Measurements from ENCODE around the gene TRAPPC8. TPM values are rescaled to one million over a fixed set of nuclear protein-coding genes. Genes with fewer than 3 reads are reported as not detected.
"Not testable (repeated sequence)": the region's sequence is repeated elsewhere in the genome, so short reads cannot be mapped to it uniquely, and the experiment has no call there.

TRAPPC8 gene
- total RNA-seq, 1 donor from 2014 or later: 34.6 TPM

DNA sequence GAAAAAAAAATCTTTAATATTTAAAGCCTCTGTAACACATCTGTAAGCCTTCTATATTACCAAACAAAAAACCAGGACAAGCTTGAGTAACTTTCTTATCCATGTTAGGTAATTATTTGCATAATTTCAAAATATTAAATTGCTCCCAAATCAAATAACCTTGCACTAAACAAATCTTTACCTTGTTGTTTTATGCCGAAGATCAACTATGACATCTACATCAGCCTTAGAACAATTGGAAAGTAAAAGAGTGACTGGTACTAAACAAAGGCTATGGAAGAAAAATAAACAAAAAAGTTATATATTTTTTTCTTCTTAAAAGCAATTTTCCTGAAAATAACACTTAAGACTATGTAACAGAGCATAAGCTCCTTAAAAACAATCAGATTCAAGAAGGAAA is 111.0 kb downstream of the TRAPPC8 start:
- intact Hi-C loops (cut with micrococcal nuclease): no loop called here
- no peak for DNase-seq
- Histone ChIP-seq H3K4me1 (no peaks in the 10 kb centered on the region), H3K27ac (replicated peaks) (no peak overlapping the region), H3K27me3 (ENCODE audit: low read depth) (no peaks in the 10 kb centered on the region), H3K36me3 (peaks cover 75% of the 10 kb centered on the region), H3K4me3 (no peak overlapping the region), H3K9me3 (replicated peaks) (no peaks in the 10 kb centered on the region)
- no peak for TF ChIP-seq CTCF (IDR thresholded peaks at IDR 0.05; ENCODE audit: borderline replicate concordance)

DNA sequence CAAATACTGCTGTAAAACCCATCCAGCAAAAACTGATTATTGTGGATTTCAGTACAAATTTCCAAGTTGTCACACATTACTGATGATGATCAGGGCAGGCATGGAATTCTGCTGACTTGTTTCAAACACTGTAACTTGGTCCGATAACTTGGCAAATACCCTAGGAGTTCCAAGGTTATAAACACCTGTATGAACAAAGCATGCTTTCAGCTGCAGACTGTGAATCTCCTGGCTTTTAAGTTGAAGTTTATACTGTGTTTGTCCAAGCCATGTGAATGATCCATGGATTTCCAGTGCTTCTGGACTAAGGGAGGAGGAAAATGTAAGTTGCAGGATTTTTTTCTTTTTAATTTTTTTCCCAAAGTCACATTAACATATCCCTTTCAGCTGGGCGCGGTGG is 112.2 kb downstream of the TRAPPC8 start:
- Histone ChIP-seq H3K27me3 (ENCODE audit: low read depth) (no peaks in the 10 kb centered on the region), H3K9me3 (replicated peaks) (no peaks in the 10 kb centered on the region), H3K4me1 (no peaks in the 10 kb centered on the region), H3K36me3 (peaks cover 65% of the 10 kb centered on the region), H3K4me3 (no peak overlapping the region), H3K27ac (replicated peaks) (no peak overlapping the region)
- no peak for DNase-seq
- no peak for TF ChIP-seq CTCF (IDR thresholded peaks at IDR 0.05; ENCODE audit: borderline replicate concordance)
- intact Hi-C loops (cut with micrococcal nuclease): no loop called here

DNA sequence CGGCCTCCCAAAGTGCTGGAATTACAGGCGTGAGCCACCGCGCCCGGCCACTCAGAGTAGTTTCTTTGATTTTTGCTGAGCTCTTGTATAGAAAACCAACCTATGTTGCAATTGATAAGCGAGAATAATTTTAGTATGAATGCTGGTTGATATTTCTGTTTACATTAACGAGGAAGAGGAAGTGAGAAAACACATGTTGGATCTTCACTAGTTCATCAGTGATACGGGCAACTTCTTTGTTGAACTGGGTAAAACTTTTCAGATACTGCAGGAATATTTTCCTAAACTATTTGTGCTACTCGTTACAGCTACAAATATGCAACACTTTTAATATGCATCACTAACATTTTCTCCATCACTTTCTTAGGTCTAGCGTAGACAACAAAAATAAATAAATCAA is 114.3 kb downstream of the TRAPPC8 start:
- no peaks in the 10 kb centered on the region for H3K4me1 ChIP-seq
- intact Hi-C loops (cut with micrococcal nuclease): loop anchor here (10.0 kb wide), 1 partner anchor 274 kb away; no protein-coding TSS in a partner anchor
- H3K27me3 ChIP-seq (ENCODE audit: low read depth): no peaks in the 10 kb centered on the region
- TF ChIP-seq CTCF (IDR thresholded peaks at IDR 0.05; ENCODE audit: borderline replicate concordance): no peak
- H3K36me3 ChIP-seq: peaks cover 46% of the 10 kb centered on the region
- no peak overlapping the region for H3K4me3 ChIP-seq
- no peak overlapping the region for H3K27ac ChIP-seq (replicated peaks)
- no peaks in the 10 kb centered on the region for H3K9me3 ChIP-seq (replicated peaks)
- no peak for DNase-seq

DNA sequence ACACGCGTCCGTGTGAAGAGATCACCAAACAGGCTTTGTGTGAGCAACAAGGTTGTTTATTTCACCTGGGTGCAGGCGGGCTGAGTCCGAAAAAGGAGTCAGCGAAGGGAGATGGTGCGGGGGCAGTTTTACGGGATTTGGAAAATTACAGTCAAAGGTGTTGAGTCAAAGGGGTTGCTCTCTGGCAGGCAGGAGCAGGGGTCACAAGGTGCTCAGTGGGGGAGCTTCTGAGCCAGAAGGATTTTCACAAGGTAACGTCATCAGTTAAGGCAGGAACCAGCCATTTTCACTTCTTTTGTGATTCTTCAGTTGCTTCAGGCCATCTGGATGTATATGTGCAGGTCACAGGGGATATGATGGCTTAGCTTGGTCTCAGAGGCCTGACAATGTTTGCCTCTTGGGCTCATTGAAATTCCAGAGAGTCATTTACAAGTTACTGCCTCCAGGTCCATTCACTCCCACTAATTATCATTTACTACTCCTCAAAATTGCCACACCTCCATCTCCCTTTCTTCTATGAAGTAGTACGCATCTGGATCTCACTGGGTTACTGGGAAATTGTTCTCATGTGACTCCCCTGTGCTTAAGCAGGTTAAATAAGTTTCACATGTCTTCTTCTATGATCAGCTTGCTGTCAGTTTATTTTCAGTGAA is 116.1 kb downstream of the TRAPPC8 start:
- not testable (repeated sequence) for H3K27me3 ChIP-seq (ENCODE audit: low read depth); H3K9me3 ChIP-seq (replicated peaks); H3K4me1 ChIP-seq; H3K4me3 ChIP-seq; H3K27ac ChIP-seq (replicated peaks); DNase-seq
- peaks cover 35% of the 10 kb centered on the region for H3K36me3 ChIP-seq
- intact Hi-C loops (cut with micrococcal nuclease): loop anchor here (10.0 kb wide), 1 partner anchor 272 kb away; no protein-coding TSS in a partner anchor

DNA sequence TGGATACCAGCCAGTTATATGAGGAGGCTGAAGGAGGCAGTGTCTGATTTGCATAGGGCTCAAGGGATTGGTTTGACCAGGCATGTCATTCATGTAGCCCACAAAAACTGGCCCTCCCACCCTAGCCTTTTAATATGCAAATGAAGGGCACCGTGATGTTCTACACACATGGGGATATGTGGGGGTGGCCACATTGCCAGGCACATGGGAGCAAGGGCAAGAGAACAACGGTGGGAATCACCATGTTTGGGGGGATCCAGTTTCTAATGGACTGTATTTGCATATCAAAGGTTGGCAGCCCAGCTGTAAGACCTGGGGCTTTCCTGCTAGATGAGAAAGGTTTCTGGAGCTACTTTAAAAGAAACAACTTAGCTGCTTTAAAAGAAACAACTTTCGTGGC is 117.2 kb downstream of the TRAPPC8 start:
- TF ChIP-seq CTCF (IDR thresholded peaks at IDR 0.05; ENCODE audit: borderline replicate concordance): no peak
- DNase-seq: no peak
- Histone ChIP-seq H3K9me3 (replicated peaks) (no peaks in the 10 kb centered on the region), H3K4me3 (no peak overlapping the region), H3K27me3 (ENCODE audit: low read depth) (no peaks in the 10 kb centered on the region), H3K36me3 (peaks cover 24% of the 10 kb centered on the region), H3K27ac (replicated peaks) (no peak overlapping the region), H3K4me1 (peaks cover 8% of the 10 kb centered on the region)
- intact Hi-C loops (cut with micrococcal nuclease): loop anchor here (10.0 kb wide), 1 partner anchor 271 kb away; no protein-coding TSS in a partner anchor

DNA sequence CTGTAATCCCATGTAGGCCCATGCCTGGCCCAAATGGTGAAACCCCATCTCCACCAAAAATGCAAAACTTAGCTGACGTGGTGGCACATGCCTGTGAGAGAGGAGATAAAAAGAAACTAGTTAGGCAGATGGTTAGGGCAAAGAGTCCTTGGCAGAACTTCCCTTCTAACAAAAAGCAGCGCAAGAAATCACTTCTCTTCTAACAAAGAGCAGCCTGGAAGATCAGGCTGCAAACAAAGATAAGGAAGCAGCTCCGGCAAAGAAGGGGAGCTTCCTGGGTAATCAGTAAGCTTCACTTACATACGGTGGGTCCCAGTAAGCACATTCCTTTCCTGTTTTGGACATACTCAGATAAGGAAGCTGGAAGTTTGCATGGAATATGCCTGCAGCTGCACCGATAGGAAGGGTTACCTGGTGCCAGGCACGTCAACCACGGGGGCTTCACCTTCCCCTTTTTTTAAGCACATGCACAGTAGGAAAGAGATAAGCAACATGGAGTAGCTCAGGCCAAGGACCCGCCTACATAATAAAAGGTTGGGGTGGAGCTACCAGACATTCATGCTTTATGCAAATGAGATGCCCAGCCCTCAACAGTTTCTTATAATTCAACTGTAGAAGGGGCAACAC is 121.3 kb downstream of the TRAPPC8 start:
- no peak for TF ChIP-seq CTCF (IDR thresholded peaks at IDR 0.05; ENCODE audit: borderline replicate concordance)
- intact Hi-C loops (cut with micrococcal nuclease): loop anchor here (10.0 kb wide), 1 partner anchor 267 kb away; no protein-coding TSS in a partner anchor

More for the DNA sequence above, 121.3 kb downstream of the TRAPPC8 start:
- Histone ChIP-seq H3K9me3 (replicated peaks) (no peaks in the 10 kb centered on the region), H3K27ac (replicated peaks) (no peak overlapping the region), H3K27me3 (ENCODE audit: low read depth) (no peaks in the 10 kb centered on the region), H3K4me3 (no peak overlapping the region), H3K36me3 (no peaks in the 10 kb centered on the region), H3K4me1 (peaks cover 8% of the 10 kb centered on the region)
- no peak for DNase-seq

All from left ventricle myocardium inferior (tissue), 1 donor.